Measurements from ENCODE around the gene PRKG2. TPM values are rescaled to one million over a fixed set of nuclear protein-coding genes. Genes with fewer than 3 reads are reported as not detected.

The PRKG2 gene
- total RNA-seq, 1 donor from 2014 or later: 2.9 TPM

- Mint-ChIP-seq H3K4me1 (ENCODE audit: low read depth) (peaks cover 13% of the 10 kb centered on the region), H3K4me3 (ENCODE audit: low read depth) (no peak overlapping the region), H3K27ac (peak overlapping the region; percentile 10), H3K27me3 (no peaks in the 10 kb centered on the region), H3K36me3 (ENCODE audit: insufficient read depth) (no peaks in the 10 kb centered on the region), H3K9me3 (ENCODE audit: low read depth) (no peaks in the 10 kb centered on the region)
- DNase-seq (ENCODE audit: low spot score, unreplicated experiment): no peak
- no peak for TF ChIP-seq CTCF (IDR thresholded peaks at IDR 0.05; ENCODE audit: unreplicated experiment)
These were observed 149.6 kb downstream of the PRKG2 start for GRCh38 chr4:81065446-81065845.

- no peak for DNase-seq (ENCODE audit: low spot score, unreplicated experiment)
- peaks cover 10% of the 10 kb centered on the region for H3K4me1 Mint-ChIP-seq (ENCODE audit: low read depth)
- no peaks in the 10 kb centered on the region for H3K27me3 Mint-ChIP-seq
- TF ChIP-seq CTCF (IDR thresholded peaks at IDR 0.05; ENCODE audit: unreplicated experiment): no peak
- no peak overlapping the region for H3K4me3 Mint-ChIP-seq (ENCODE audit: low read depth)
- H3K27ac Mint-ChIP-seq: no peak overlapping the region
- H3K9me3 Mint-ChIP-seq (ENCODE audit: low read depth): no peaks in the 10 kb centered on the region
- no peaks in the 10 kb centered on the region for H3K36me3 Mint-ChIP-seq (ENCODE audit: insufficient read depth)
These were observed 153.0 kb downstream of the PRKG2 start for GRCh38 chr4:81062001-81062400.

GRCh38 chr4:81061344-81061730 is 153.7 kb downstream of the PRKG2 start:
- no peak for TF ChIP-seq CTCF (IDR thresholded peaks at IDR 0.05; ENCODE audit: unreplicated experiment)
- H3K36me3 Mint-ChIP-seq (ENCODE audit: insufficient read depth): no peaks in the 10 kb centered on the region
- peaks cover 10% of the 10 kb centered on the region for H3K4me1 Mint-ChIP-seq (ENCODE audit: low read depth)
- no peak overlapping the region for H3K4me3 Mint-ChIP-seq (ENCODE audit: low read depth)
- H3K9me3 Mint-ChIP-seq (ENCODE audit: low read depth): no peaks in the 10 kb centered on the region
- H3K27me3 Mint-ChIP-seq: no peaks in the 10 kb centered on the region
- no peak overlapping the region for H3K27ac Mint-ChIP-seq
- no peak for DNase-seq (ENCODE audit: low spot score, unreplicated experiment)

- Mint-ChIP-seq H3K9me3 (ENCODE audit: low read depth) (no peaks in the 10 kb centered on the region), H3K27me3 (no peaks in the 10 kb centered on the region), H3K4me1 (ENCODE audit: low read depth) (peaks cover 10% of the 10 kb centered on the region), H3K36me3 (ENCODE audit: insufficient read depth) (no peaks in the 10 kb centered on the region), H3K27ac (no peak overlapping the region), H3K4me3 (ENCODE audit: low read depth) (no peak overlapping the region)
- no peak for DNase-seq (ENCODE audit: low spot score, unreplicated experiment)
- no peak for TF ChIP-seq CTCF (IDR thresholded peaks at IDR 0.05; ENCODE audit: unreplicated experiment)
These were observed 154.3 kb downstream of the PRKG2 start for GRCh38 chr4:81060587-81061343.

GRCh38 chr4:81058621-81059020 is 156.4 kb downstream of the PRKG2 start:
- Mint-ChIP-seq H3K4me1 (ENCODE audit: low read depth) (peaks cover 8% of the 10 kb centered on the region), H3K27ac (no peak overlapping the region), H3K27me3 (peaks cover 6% of the 10 kb centered on the region), H3K4me3 (ENCODE audit: low read depth) (no peak overlapping the region), H3K36me3 (ENCODE audit: insufficient read depth) (no peaks in the 10 kb centered on the region), H3K9me3 (ENCODE audit: low read depth) (no peaks in the 10 kb centered on the region)
- no peak for DNase-seq (ENCODE audit: low spot score, unreplicated experiment)
- TF ChIP-seq CTCF (IDR thresholded peaks at IDR 0.05; ENCODE audit: unreplicated experiment): no peak

All from progenitor cell of endocrine pancreas (in vitro differentiated cells).